GM23338 (cell line): ENCODE measurements around the gene PPM1F.

Experiments used
- CTCF ChIP-seq, 2 experiments: fragments of 200-600 bp in 1 of 2; sonication (generic) in 1 of 2; conservative IDR thresholded peaks; 2 replicates each; pipeline versions ENCODE4 v1.5.1 to v1.6.1; 2016 to 2017; ENCODE audit warnings: antibody characterized with exemption in 2 of 2, low read depth in 2 of 2, mild to moderate bottlenecking in 2 of 2, moderate library complexity in 1 of 2
- EZH2 ChIP-seq: fragments of 200-600 bp; sonication (generic); IDR thresholded peaks from one replicate; pipeline ENCODE4 v1.8.0; 2017; ENCODE audit warnings: antibody characterized with exemption, mild to moderate bottlenecking, low read depth; ENCODE audit not compliant: unreplicated experiment
- EZH2phosphoT487 ChIP-seq: fragments of 200-600 bp; sonication (generic); IDR thresholded peaks from one replicate; pipeline ENCODE4 v1.8.1; 2018; ENCODE audit warnings: antibody characterized with exemption; ENCODE audit not compliant: unreplicated experiment
- POLR2AphosphoS5 ChIP-seq: IDR thresholded peaks from 2 replicates; pipeline ENCODE4 v1.6.1; 2016; ENCODE audit warnings: antibody characterized with exemption, low read depth
- ZNF331 ChIP-seq: fragments of 250-450 bp; sonication (Bioruptor Pico); IDR thresholded peaks from 2 replicates; pipeline ENCODE4 v1.5.0; 2020; ENCODE audit warnings: low read depth, mild to moderate bottlenecking, moderate library complexity

DNA sequence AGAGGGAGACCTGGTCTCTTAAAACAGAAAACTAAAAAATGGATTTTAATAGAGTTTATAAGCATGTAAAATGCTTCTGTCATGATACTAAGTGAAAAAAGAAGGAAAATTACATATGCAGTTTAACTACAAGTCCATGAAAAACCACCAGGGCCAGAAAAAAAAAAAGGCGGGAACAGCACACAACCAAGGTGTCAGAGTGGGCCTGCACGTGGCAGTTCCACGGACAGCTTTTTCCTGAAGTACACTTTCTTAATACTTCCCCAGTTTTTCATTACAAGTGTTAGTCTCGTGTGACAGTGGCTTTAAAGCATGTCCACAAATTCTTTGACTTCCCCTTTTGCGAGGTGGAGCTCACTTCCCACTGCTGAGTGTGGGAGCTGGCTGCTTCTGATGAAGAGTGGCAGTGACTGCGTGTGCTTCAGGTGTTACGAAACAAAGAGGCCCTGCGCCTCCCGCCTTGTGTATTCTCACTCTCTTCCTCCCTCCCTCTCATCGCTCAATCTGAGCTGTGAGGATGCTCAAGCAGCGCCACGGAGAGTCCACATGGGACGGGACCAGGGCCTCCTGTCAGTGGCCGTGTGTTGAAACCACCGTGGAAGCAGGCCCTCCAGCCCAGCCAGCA is 16.4 kb downstream of the PPM1F start:
- TF ChIP-seq POLR2AphosphoS5 (no peak), EZH2phosphoT487 (no peak), EZH2 (no peak), CTCF (conservative IDR thresholded peaks at IDR 0.05; ENCODE audit: low read depth in 2 of 2) (no peak), ZNF331 (no peak)
